ENCODE measurements around the gene MUC3A.

The MUC3A gene

DNA sequence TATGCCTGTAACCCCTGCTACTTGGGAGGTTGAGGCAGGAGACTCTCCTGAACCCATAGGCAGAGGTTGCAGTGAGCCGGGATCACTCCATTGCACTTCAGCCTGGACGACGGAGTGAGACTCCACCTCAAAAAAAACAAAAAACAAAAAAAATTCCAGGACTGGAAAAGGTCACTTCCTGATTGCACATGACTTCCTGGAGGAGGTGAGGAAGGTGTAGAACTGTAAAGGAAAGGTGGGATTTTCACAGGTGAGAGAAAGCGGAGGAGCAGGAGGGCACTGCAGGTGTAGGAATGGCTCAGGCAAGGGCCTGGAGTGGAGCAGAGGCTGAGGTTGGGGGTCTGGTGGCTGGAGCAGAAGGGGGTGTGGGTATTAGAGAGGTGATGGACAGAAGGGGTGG lies 3.2 kb upstream of the MUC3A start:
- no peak for DNase-seq

DNA sequence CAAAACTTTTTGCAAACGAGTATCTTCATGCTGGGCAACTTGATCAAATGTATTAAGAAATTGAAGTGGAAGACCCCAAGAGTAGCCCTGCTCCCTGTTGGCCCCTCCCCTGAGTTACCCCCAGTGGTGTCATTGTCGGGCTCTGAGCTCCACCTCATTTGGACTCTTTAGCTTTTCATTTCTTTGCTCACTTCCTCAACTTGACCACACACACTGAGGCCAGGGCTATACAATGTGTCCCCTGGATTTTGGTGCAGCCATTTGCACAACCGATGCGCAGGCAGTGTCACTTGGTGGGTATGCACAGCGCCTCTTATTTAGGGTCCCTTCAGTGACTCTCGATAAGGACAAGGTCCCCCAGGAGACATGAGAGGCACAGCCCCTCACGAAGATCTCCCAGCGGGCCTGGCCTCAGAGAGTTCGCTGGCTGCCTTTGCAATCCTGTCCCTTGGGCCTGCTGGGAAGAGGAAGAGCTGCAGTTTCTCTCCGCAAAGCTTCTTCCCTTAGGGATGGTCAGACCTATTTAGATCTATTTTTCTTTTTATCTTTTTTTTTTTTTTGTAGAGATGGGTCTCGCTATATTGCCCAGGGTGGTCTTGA lies 2.5 kb upstream of the MUC3A start:
- no peak for DNase-seq

DNA sequence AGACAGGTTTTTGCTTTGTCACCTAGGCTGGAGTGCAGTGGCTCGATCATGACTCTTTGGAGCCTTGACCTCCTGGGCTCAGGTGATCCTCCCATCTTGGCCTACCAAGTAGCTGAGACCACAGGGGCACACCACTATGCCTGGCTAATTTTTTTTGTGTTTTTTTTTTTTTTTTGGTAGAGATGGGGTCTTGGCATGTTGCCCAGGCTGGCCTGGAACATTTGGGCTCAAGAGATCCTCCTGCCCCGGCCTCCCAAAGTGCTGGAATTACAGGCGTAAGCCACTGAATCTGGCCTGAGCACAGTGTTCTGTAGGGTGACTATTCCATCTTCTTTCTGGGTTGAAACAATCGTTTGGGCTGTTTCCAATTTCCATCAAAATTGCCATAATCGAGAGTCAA lies 1.5 kb upstream of the MUC3A start:
- no peak for DNase-seq

DNA sequence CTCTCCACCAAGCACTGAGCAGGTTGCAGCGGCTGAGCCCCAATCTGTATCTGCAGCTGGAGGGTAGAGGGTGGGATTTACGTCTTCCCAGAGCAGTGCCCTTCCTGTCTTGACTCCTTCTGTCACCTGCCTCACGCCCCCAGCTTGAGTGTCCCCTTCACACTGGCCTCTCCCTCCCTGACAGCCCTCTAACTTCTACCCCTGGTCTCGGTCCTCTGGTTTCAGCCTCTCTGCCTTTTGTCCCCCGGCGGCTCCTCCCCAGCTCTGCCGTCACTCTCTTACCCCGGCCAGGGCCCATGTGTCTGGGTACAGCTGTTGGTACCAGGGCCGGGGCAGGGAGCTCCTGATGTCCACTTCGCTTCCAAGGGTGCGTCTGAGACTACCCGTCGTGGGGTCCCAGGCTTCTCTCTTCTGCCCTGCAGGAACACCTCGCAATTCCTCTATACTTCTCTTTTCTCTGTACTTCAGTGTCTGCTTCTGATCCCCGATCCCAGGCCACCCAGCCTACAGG lies 654 bp downstream of the MUC3A start:
- no peak for DNase-seq

DNA sequence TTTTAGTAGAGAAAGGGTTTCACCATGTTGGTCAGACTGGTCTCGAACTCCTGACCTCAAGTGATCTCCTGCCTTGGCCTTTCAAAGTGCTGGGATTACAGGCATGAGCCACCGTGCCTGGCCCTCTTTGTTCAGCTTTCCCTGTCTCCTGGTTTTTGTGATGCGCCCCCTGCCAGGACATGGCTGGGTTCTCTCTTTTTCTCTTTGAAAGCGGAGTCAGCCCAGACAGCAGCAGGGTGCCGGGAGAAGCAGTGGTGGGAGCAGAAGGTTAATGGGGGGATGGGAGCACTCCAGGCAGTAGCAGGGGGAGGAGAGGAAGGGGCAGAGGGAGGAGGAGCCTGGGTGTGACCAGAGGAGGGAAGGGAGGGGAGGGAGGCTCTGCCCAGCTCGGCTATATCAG lies 1.8 kb downstream of the MUC3A start:
- no peak for DNase-seq

DNA sequence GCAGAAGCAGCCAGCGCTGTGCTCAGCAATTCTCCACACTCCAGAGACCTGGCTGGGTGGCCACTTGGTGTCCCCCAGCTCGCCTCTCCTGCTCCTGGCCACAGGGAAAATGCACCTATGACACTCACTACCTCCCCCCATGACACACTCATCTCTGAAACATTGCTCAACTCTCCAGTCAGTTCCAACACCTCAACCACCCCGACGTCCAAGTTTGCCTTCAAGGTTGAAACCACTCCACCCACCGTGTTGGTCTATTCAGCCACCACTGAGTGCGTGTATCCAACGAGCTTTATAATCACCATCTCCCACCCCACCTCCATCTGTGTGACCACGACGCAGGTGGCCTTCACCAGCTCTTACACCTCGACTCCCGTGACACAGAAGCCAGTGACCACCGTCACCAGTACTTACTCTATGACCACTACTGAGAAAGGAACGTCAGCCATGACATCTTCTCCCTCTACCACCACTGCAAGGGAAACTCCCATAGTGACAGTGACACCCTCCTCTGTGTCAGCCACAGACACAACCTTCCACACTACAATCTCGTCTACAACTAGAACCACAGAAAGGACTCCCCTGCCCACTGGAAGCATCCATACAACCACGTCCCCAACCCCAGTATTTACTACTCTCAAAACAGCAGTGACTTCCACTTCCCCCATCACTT lies 2.7 kb downstream of the MUC3A start:
- DNase-seq = no peak

DNA sequence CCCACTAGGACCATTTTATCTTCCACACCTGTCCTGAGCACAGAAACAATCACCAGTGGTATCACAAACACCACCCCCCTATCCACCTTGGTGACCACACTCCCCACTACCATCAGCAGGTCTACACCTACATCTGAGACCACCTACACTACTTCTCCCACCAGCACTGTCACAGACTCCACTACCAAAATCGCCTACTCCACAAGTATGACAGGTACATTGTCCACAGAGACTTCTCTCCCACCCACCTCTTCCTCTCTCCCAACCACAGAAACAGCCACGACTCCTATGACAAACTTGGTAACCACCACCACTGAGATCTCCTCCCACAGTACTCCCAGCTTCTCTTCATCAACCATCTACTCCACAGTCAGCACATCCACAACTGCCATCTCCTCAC lies 3.3 kb downstream of the MUC3A start:
- no peak for DNase-seq

DNA sequence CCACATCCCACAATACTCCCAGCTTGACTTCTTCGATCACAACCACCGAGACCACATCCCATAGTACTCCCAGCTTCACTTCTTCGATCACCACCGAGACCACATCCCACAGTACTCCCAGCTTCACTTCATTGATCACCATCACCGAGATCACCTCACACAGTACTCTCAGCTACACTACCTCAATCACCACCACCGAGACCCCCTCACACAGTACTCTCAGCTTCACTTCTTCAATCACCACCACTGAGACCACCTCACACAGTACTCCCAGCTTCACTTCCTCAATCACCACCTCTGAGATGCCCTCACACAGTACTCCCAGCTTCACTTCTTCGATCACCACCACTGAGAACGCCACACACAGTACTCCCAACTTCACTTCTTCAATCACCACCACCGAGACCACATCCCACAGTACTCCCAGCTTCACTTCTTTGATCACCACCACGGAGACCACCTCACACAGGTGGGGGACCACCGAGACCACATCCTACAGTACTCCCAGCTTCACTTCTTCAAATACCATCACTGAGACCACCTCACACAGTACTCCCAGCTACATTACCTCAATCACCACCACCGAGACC lies 8.6 kb downstream of the MUC3A start:
- no peak for DNase-seq

DNA sequence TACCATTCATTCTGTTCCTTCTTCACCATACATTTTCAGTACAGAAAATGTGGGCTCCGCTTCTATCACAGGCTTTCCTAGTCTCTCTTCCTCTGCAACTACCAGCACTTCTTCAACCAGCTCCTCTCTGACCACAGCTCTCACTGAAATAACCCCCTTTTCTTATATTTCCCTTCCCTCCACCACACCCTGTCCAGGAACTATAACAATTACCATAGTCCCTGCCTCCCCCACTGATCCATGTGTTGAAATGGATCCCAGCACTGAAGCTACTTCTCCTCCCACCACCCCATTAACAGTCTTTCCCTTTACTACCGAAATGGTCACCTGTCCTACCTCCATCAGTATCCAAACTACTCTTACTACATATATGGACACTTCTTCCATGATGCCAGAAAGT lies 10.6 kb downstream of the MUC3A start:
- DNase-seq = no peak

DNA sequence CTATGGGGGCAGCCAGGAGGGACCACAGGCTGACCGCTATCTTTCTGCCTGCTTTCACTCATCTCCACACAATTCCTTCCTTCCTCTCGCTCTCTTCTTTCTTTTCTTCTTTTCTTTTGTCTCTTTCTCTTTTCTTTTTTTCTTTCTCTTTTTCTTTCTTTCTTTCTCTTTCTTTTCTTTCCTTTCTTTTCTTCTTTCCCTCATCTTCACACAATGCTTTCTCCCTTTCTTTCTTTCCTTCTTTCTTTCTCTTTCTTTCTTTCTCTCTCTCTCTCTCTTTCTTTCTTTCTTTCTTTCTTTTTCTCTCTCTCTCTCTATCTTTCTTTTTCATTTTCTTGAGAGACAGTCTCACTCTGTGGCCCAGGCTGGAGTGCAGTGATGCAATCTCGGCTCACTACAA lies 13.2 kb downstream of the MUC3A start:
- no peak for DNase-seq

DNA sequence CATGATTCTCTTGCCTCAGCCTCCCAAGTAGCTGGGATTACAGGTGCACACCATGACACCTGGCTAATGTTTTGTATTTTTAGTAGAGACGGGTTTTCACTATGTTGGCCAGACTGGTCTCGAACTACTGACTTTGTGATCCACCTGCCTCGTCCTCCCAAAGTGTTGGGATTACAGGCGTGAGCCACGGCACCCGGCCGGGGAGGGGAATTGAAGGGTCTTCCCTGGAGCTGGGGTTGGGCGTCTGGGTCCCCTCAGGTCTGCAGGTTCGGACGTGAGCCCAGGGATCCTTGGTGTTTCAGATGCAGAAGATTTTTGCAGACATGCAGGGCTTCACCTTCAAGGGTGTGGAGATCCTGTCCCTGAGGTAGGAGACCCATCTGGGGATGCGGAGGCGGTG lies 14.1 kb downstream of the MUC3A start:
- DNase-seq = no peak

DNA sequence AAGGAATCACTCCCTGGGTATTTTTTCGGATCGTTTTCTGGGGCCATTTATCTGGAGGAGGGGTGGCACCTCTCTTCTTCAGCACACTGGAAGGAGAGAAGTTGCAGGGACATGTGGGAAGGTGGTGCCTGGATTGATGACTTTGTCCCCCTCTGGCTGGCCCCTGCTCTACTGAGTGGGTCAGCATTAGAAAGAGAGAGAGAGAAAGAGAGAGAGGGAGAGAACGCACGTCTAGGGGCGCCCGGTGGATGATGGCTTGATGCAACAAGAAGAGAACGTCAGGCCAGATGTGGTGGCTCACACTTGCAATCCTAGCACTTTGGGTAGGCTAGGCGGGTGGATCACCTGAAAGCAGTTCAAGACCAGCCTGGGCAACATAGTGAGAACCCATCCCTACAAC lies 14.5 kb downstream of the MUC3A start:
- no peak for DNase-seq

DNA sequence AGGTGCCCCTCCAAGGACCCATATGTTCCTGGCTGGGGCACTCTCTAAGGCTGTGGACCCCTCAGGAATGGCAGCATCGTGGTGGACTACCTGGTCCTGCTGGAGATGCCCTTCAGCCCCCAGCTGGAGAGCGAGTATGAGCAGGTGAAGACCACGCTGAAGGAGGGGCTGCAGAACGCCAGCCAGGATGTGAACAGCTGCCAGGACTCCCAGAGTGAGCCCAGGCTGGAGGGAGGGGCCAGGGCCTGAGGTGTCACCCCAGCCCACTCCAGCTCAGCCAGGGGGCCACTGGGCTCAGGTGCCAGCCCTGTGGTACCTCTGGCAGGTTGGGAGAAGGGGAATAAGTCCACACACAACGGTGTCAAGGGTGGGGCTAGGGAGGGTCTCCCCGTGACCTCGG lies 15.3 kb downstream of the MUC3A start:
- no peak for DNase-seq

DNA sequence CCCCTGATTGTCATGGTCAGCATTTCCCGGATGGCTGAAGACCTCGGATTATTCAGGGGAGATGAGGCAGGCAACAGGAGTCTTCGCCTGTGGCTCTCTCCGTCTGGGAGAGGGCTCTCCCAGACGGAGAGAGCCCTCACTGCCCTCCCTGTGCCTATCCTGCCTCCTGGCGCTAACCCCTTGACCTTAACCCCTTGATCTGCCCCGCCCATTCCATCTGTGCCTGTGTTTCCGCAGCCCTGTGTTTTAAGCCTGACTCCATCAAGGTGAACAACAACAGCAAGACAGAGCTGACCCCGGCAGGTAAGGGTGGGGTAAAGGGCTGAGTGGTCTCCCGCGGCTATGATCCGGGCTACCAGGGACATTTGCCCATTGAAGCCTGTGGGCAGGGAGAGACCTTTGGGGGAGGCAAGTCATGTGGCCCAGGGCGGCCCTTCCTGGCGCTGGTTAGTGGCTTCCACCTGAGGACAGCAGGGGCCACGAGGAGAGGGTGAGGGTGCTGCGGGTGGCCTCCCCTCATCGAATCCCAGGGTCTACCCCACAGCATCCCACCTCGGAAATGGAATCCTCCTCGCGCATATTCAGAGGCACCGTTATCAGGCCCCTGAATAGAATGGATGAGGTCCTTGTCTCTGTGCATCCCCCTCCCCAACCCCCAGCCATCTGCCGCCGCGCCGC lies 15.8 kb downstream of the MUC3A start:
- DNase-seq = no peak

DNA sequence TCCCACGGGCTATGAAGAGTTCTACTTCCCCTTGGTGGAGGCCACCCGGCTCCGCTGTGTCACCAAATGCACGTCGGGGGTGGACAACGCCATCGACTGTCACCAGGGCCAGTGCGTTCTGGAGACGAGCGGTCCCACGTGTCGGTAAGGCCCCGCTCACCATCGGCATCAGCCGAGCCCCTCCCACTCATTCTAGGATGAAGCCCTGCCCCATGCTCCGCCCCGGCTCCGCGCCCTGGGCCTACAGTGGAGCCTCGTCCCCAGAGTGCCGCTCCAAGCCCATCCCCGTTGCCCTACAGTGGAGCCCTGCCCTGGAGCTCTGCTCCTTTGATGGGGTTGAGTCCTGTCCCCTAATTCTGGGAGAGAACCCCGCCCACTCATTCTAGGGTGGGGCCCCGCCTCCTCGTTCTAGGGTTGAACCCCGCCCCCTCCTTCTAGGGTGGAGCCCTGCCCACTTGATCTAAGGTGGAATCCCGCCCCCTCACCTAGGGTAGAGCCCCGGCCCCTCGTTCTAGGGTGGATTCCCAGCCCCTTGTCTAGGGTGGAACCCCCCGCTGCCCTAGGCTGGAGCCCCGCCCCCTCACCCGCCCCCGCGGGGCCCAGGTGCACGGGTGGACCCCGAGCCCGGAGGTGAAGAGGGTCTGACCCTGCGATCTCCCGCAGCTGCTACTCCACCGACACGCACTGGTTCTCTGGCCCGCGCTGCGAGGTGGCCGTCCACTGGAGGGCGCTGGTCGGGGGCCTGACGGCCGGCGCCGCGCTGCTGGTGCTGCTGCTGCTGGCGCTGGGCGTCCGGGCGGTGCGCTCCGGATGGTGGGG lies 16.6 kb downstream of the MUC3A start:
- no peak for DNase-seq

DNA sequence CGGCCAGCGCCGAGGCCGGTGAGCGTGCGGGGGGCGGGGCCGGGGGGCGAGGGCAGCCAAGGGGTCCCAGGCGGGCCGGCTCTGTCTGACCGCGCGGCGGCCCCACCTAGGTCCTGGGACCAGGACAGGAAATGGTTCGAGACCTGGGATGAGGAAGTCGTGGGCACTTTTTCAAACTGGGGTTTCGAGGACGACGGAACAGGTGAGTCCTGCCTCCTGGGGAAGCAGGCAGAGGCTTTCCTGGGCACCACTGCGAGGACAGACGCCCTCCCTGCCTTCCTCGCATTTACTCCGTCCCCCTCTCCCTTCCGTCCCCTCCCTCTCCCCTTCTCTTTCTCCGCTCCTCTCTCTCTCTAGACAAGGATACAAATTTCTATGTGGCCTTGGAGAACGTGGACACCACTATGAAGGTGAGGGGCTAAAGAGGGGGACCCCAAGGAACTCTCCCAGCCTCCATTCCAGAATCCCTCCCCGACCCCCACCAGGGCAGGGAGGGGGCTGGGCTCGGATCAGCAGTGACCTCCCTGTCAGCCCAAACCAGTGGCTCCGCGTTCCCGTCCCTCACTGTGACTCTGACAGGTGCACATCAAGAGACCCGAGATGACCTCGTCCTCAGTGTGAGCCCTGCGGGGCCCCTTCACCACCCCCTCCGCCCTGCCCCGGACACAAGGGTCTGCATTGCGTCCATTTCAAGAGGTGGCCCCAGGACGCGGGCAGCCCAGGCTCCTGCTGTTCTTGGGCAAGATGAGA lies 17.4 kb downstream of the MUC3A start:
- DNase-seq = no peak

DNA sequence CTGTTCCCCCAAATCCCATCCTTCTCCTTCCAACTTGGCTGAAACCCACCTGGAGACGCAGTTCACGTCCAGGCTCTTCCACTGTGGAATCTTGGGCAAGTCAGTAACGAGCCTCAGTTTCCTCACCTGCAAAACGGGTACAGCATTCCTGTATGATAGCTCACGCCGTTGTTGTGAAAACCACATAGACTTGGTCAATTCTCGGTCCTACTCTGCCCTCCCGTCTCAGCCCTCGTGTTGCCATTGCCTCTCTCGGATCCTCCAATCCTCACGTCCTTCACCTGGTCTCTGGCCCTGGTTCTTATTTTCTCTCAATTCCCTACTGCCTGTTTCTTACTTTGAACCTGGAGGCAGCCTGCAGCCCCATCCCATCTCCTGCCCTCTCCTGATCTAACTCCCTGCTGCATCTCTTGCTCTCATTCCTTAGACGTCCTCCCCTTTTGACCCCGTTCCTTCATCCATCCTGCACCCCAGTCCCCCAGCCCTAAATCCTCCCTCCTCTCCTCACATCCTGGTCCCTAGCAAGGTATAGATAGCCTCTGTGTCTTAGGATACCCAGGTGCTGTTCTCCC lies 18.0 kb downstream of the MUC3A start:
- DNase-seq = no peak

DNA sequence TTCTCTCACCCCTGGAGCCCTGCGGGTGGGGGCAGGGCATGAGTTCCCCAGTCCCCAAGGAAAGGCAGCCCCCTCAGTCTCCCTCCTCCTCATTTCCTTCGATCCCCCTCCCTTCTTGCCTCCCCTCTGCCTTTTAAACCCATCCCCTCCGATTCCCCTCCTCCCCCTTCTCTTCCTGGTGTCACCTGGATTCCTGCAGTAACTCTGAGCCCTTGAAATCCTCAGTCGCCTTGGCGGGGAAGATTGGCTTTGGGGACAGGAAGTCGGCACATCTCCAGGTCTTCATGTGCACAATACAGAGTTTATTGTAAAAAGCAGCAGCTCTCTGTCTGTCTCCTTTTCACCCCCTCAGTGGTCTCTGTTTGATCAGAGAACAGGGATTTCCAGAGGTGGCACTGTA lies 18.7 kb downstream of the MUC3A start:
- DNase-seq = no peak

DNA sequence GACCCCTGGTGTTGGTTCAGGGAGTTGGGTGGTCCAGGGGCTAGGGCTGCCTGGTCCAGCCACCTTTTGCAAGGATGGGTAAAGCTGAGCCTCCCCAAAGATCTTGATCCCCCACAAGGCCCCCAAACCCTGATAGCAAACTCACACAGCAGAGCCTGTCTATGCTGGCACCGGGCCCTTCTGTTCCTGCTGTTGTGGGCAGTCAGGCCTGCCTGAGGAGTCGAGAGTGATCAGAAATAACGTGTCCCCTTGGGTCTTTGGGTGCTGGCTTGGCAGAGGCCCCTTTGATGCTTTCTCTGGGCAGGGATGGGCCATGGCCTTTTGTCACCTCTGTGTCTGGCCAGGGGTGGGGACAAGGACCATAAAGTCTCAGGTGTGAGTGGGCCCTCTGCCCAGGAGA lies 19.3 kb downstream of the MUC3A start:
- no peak for DNase-seq

DNA sequence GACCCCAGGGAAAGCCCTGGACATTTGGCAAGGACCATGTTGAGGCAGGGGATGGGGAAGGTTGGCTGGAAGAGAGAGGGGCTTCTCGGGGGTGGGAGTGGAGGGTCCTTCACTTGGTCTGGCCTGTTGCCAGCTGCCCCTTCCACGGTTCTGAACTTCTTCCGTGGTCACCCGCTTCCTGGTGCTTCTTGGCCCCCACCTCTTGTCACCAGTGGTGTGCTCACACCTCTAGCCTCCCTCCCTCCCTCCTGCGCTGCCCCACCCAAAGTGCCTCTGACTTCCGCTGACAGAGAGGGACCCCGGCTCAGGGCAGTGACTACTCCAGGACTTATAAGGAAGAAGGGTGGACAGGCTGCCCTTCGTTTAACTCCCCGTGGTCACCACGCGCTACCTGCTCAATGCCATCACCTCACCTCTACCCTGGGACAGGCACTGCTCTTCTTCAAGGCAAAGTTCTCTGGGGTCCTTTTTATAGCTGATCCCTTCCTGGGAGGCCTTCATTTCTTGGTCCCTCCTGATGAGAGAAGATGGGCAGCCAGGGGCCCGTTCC lies 19.8 kb downstream of the MUC3A start, which contains the start of gene MUC12:
TSS of gene MUC12 (plus strand) at position 500 of the 550 bp plus-strand sequence. CDS start 58 bp downstream, outside the sequence.
- DNase-seq = no peak

Measured in stimulated activated naive CD4-positive, alpha-beta T cell (primary cell).